HG02642 (cell line): ENCODE results near the gene GPANK1.

Experiments used
- ATAC-seq: cut with Tn5 transposase; IDR thresholded peaks from one replicate; pipeline ENCODE4 v1.9.1; 2021; ENCODE audit warnings: mild to moderate bottlenecking; ENCODE audit not compliant: unreplicated experiment, poor library complexity

Gene GPANK1

GRCh38 chr6:31643818-31644454 is 20.9 kb downstream of the GPANK1 start:
- ATAC-seq = no peak

- ATAC-seq = no peak
Measured at GRCh38 chr6:31642798-31643570, 21.8 kb downstream of the GPANK1 start.

GRCh38 chr6:31641370-31641769 is 23.4 kb downstream of the GPANK1 start:
- ATAC-seq = no peak

GRCh38 chr6:31640612-31641011 is 24.2 kb downstream of the GPANK1 start:
- no peak for ATAC-seq

GRCh38 chr6:31639449-31639861 is 25.3 kb downstream of the GPANK1 start:
- no peak for ATAC-seq

- no peak for ATAC-seq
Measured at GRCh38 chr6:31639043-31639442, 25.8 kb downstream of the GPANK1 start.

- no peak for ATAC-seq
Measured at GRCh38 chr6:31636698-31637596, 27.9 kb downstream of the GPANK1 start.

GRCh38 chr6:31634969-31635575 is 29.7 kb downstream of the GPANK1 start:
- no peak for ATAC-seq

GRCh38 chr6:31634131-31634530 is 30.7 kb downstream of the GPANK1 start:
- no peak for ATAC-seq

- no peak for ATAC-seq
Measured at GRCh38 chr6:31633447-31633846, 31.4 kb downstream of the GPANK1 start.

GRCh38 chr6:31632279-31632946 is 32.4 kb downstream of the GPANK1 start:
- ATAC-seq = no peak

GRCh38 chr6:31631681-31632278 is 33.0 kb downstream of the GPANK1 start:
- no peak for ATAC-seq

- no peak for ATAC-seq
Measured at GRCh38 chr6:31631209-31631608, 33.6 kb downstream of the GPANK1 start.

GRCh38 chr6:31630177-31630934 is 34.4 kb downstream of the GPANK1 start:
- ATAC-seq = no peak

- no peak for ATAC-seq
Measured at GRCh38 chr6:31629014-31629413, 35.8 kb downstream of the GPANK1 start.

- ATAC-seq = no peak
Measured at GRCh38 chr6:31627690-31628287, 37.0 kb downstream of the GPANK1 start.

- ATAC-seq = no peak
Measured at GRCh38 chr6:31626952-31627351, 37.8 kb downstream of the GPANK1 start.

GRCh38 chr6:31624070-31624469 is 40.7 kb downstream of the GPANK1 start:
- ATAC-seq = no peak
